GM20000 (cell line): ENCODE data around the gene CTNNA3.

Source experiments
- DNase-seq: peaks from one replicate; pipeline ENCODE4 v3.0.0; 2012; ENCODE audit warnings: low spot score
- CTCF ChIP-seq: IDR thresholded peaks from 2 replicates; pipeline ENCODE4 v1.5.1; 2012; ENCODE audit warnings: mild to moderate bottlenecking, control low read depth; ENCODE audit errors: extremely low read depth, missing control alignments

CTNNA3 gene

GRCh38 chr10:66964946-66965345, 731.0 kb downstream of the CTNNA3 start:
- no peak for DNase-seq
- TF ChIP-seq CTCF = no peak

- TF ChIP-seq CTCF = no peak
- DNase-seq = no peak
Measured at GRCh38 chr10:66958466-66958865, 737.5 kb downstream of the CTNNA3 start.

- no peak for DNase-seq
- TF ChIP-seq CTCF = no peak
Measured at GRCh38 chr10:66951896-66952295, 744.1 kb downstream of the CTNNA3 start.

- DNase-seq = no peak
- no peak for TF ChIP-seq CTCF
Measured at GRCh38 chr10:66943590-66943989, 752.4 kb downstream of the CTNNA3 start.

- no peak for TF ChIP-seq CTCF
- no peak for DNase-seq
Measured at GRCh38 chr10:66942407-66942806, 753.6 kb downstream of the CTNNA3 start.

GRCh38 chr10:66941491-66941890, 754.5 kb downstream of the CTNNA3 start:
- no peak for TF ChIP-seq CTCF
- DNase-seq = no peak

- no peak for TF ChIP-seq CTCF
- DNase-seq = no peak
Measured at GRCh38 chr10:66940965-66941364, 755.0 kb downstream of the CTNNA3 start.
